CMK (cell line): ENCODE data around the gene NUTF2.
"Not testable (repeated sequence)": the region's sequence is repeated elsewhere in the genome, so short reads cannot be mapped to it uniquely, and the experiment has no call there.

Experiments used
- DNase-seq: peaks from one replicate; pipeline ENCODE4 v3.0.0-alpha.2; 2010; ENCODE audit warnings: low read depth

Gene NUTF2

GRCh38 chr16:67864044-67864443 is 17.3 kb downstream of the NUTF2 start:
- not testable (repeated sequence) for DNase-seq

DNA sequence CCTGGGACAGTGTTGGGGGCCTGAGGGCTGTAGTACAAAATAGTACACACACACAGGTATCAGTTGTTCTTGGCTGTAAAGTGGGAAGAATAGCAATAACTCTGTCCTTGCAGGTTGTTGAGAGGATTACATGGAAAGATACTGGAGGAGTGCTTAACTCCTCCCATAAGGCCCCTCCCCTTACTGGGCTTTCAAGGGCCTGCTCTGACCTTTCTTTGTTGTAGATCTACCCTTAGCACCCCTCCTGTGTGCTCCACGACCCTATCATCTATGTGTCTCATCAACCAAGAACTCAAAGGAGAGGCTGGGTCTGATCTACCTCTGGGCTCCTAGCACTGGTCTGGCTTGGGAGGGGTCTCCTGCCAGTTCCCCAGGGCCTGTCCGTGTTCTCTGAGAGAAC is 17.9 kb downstream of the NUTF2 start:
- no peak for DNase-seq

DNA sequence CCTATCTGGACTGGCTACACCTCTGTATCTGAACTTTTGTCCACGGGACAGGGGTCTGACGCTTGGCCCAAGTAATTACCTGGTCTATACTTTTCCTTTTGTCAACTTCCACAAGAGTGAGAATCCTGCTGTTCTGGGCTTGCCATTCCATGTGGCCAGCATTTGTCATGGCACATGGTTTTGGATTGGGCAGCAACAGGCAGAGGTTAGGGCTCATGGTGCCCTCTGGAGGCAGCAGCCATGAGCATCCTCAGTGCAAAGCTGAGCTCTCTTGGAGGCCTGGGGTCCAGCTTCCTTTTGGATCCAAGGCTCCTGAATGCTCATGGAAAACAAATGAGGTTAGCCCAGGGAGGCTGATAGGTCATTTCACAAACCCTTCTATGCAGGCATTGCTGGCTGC is 18.6 kb downstream of the NUTF2 start:
- no peak for DNase-seq

DNA sequence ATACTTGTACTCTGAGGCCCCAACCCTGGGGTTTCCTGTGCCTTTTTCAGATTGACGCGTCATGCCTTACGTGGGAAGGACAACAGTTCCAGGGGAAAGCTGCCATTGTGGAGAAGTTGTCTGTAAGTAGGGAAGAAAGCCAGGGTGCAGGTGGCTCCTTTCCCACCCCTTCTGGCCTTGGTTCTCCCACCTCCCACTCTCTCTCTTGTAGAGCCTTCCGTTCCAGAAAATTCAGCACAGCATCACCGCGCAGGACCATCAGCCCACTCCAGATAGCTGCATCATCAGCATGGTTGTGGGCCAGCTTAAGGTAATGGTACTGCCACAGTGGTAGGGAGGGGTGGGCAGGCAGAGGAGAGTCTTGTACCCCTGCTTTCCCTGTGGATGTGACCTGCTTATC is 21.6 kb downstream of the NUTF2 start:
- DNase-seq: no peak

DNA sequence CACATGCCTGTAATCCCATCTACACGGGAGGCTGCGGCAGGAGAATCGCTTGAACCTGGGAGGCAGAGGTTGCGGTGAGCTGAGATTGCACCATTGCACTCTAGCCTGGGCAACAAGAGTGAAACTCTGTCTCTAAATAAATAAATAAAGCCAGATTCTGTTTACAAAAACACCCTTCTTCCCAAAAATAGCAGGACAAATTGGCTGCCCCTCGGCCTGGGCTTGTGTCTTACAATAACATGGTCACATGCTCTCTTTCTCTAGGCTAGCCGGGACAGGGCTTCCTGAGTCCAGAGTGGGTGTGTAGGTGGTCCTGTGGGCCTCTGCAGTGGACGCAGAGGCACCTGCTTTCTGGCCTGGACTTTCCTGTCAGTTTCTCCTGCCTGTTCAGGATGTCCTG is 22.9 kb downstream of the NUTF2 start:
- DNase-seq: no peak

- no peak for DNase-seq
Observed at GRCh38 chr16:67871256-67871655, 24.5 kb downstream of the NUTF2 start.

DNA sequence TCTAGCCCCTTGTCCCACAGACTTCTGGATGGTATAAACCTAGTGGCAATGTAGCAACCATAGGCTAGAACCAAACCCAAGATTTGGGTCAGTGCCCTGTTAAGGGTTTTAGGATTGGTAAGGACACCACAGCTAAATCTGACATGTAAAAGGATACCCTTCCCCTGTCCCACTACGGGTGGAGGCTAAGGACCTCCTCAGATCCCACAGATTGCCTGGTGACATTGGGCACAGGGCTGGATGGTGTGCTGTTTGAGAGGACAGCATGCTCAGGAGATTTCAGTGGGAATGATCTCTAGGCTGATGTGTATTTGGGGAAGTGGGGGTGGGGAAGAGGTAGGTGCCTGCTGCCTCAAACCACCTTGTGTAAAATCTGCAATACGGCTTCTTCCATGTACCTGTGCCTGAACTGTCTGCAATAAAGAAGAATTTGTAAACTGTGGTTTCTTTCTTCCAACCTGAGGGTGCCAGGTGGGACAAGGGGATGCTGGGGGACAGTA is 25.4 kb downstream of the NUTF2 start:
- no peak for DNase-seq

- DNase-seq: peak; percentile 74
Observed at GRCh38 chr16:67872631-67873434, 26.1 kb downstream of the NUTF2 start, which contains the start of gene EDC4. TSS of gene EDC4 (plus strand) at chr16:67873052. CDS start at chr16:67873262, 210 bp downstream.

DNA sequence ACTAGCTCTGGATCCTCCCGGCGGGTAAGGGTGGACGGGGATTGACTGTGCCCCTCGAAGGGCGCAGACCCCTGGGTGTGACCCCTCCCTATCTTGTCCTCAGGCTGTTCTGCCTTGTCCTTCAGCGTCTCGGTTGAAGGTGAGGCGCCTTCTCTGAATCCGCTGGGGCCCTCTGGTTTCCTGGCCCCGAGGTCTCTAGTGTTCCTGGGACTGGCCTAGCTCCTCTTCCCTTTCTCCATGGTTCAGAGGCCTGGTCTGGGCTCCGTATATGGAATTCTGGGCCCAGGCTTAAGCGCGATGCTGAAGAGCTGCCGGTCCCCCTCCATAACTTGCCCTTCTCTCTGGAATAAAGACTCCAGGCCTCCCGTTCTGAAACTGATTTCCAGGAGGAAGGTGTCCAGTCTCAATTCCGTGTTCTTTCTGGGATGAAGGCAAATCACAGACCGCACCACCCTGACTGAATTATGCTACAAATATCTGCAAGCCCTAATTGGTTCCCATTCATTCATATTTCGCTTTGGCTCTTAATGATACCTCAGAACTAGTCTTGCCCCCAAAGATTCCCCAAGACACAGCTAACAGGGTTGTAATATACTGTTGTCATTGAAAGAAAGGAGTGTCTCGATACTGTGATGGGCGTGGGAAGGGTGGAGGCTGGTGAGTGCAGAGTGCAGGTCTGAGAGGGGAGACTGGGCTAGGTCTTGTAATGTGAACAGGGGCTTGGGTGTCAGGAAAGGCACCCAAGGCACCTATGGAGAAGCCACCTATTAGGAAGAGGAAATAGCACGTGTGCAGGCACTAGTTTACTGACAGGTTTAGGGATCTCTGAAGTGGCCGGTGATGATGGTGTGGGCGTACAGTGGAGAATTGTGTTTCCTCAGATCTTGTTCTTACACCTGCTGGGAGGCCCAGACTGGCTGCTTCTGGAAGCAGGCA is 27.0 kb downstream of the NUTF2 start:
- no peak for DNase-seq

DNA sequence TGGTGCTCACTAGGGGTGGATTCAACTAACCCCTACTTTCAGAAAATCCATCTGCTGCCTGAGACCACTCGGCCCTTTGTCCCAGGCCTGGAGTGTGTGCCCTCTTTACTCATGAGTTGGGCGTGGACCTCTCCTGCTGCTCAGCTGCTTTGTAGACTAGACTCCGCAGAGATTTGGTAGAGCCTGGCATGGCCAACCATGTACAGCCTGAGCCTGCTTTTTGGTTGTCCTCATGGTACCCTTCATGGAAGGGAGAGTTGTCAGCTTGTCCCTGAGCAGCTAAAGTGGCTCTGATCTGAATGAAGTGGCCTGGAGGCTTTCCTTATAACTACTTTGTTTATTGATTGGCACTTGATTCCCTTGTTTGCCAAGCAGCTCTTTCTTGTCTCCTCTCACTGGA is 27.6 kb downstream of the NUTF2 start:
- DNase-seq: no peak

DNA sequence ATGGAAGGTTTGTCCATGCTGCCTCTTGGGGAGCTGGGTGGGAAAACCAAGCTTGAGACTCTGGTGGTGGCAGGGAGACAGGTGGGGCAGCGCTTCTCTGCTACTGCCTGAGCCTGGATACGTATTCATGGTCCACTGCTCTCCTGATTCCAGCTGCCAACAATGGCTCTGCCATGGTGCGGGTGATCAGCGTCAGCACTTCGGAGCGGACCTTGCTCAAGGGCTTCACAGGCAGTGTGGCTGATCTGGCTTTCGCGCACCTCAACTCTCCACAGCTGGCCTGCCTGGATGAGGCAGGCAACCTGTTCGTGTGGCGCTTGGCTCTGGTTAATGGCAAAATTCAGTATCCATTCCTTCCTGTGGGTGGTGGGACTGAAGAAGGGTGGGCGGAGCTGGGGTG is 30.3 kb downstream of the NUTF2 start:
- DNase-seq: no peak

- DNase-seq: no peak
Observed at GRCh38 chr16:67878232-67878631, 31.5 kb downstream of the NUTF2 start.

- no peak for DNase-seq
Observed at GRCh38 chr16:67878846-67879245, 32.1 kb downstream of the NUTF2 start.

DNA sequence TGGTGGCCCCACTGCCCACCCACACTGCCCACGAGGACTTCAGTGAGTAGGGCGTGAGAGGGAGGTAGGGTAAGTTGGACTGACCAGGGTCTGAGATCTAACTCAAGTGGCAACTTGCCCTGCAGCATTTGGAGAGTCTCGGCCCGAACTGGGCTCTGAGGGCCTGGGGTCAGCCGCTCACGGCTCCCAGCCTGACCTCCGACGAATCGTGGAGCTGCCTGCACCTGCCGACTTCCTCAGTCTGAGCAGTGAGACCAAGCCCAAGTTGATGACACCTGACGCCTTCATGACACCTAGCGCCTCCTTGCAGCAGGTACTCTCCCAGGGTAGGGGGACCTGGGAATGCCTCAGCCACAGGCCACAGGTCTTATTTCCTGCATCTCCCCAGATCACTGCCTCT is 32.7 kb downstream of the NUTF2 start:
- no peak for DNase-seq

DNA sequence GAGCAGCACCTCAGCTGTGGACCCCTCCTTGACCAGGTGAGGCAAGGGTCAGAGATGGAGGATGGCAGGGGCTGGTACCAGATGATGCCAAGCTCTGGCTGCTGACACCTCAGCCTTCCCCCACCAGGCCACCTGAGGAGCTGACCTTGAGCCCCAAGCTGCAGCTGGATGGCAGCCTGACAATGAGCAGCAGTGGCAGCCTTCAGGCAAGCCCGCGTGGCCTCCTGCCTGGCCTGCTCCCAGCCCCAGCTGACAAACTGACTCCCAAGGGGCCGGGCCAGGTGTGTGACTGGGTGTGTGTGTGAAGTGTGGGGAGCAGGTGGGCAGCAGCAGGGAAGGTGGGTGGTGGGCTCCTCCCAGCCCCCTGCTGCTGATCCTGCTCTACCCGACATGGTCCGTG is 33.2 kb downstream of the NUTF2 start:
- DNase-seq: no peak

GRCh38 chr16:67880584-67880983 is 33.9 kb downstream of the NUTF2 start:
- DNase-seq: no peak

- DNase-seq: no peak
Observed at GRCh38 chr16:67881621-67882161, 35.0 kb downstream of the NUTF2 start.

DNA sequence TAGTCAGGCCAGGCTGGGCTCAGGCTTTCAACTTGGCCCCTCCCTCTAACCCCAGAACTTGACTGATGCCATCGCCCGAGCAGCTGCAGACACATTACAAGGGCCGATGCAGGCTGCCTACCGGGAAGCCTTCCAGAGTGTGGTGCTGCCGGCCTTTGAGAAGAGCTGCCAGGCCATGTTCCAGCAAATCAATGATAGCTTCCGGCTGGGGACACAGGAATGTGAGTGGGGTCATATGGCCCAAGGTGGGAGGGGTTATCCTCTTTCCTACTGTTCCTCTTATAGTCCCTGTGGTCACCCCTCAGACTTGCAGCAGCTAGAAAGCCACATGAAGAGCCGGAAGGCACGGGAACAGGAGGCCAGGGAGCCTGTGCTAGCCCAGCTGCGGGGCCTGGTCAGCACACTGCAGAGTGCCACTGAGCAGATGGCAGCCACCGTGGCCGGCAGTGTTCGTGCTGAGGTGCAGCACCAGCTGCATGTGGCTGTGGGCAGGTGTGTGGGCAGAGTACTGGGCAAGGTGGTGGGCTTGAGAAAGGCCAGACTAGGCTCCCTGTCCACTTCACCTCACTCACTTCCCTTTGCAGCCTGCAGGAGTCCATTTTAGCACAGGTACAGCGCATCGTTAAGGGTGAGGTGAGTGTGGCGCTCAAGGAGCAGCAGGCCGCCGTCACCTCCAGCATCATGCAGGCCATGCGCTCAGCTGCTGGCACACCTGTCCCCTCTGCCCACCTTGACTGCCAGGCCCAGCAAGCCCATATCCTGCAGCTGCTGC is 35.8 kb downstream of the NUTF2 start:
- DNase-seq: no peak

GRCh38 chr16:67883146-67883871 is 36.6 kb downstream of the NUTF2 start:
- no peak for DNase-seq

DNA sequence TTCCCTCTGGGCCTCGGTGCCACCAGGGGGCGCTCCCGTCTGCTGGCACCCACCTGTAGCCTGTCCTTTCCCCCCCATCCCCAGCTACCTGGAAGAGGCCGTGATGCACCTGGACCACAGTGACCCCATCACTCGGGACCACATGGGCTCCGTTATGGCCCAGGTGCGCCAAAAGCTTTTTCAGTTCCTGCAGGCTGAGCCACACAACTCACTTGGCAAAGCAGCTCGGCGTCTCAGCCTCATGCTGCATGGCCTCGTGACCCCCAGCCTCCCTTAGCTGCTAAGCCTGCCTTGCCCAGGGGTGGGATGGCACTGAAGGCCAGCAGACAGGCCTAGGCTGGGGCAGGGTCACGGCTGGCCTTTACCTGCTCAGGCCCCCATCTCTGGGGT is 37.1 kb downstream of the NUTF2 start:
- peak; percentile 22 for DNase-seq

- no peak for DNase-seq
Observed at GRCh38 chr16:67884684-67885083, 38.0 kb downstream of the NUTF2 start, which contains the start of gene NRN1L. TSS of gene NRN1L (plus strand) at chr16:67884885. CDS start at chr16:67884904, 19 bp downstream.
